DMS153 treated with DMSO at 0.1 percent for 48 hours (cell line): ENCODE data around the gene GAREM1.
"Not testable (repeated sequence)": the region's sequence is repeated elsewhere in the genome, so short reads cannot be mapped to it uniquely, and the experiment has no call there.

Experiments
- DNase-seq: peaks from one replicate; lab custom pipeline; 2025; ENCODE audit not compliant: unreplicated experiment; lab: John Stamatoyannopoulos, UW

Gene GAREM1

GRCh38 chr18:32470714-32471633 is at the start of gene GAREM1:
Gene GAREM1 (minus strand): TSS chr18:32470882. CDS start chr18:32470428, 454 bp downstream.
- peak; percentile 98 for DNase-seq

GRCh38 chr18:32511147-32511546 is 40.5 kb upstream of the GAREM1 start:
- DNase-seq = no peak

DNA sequence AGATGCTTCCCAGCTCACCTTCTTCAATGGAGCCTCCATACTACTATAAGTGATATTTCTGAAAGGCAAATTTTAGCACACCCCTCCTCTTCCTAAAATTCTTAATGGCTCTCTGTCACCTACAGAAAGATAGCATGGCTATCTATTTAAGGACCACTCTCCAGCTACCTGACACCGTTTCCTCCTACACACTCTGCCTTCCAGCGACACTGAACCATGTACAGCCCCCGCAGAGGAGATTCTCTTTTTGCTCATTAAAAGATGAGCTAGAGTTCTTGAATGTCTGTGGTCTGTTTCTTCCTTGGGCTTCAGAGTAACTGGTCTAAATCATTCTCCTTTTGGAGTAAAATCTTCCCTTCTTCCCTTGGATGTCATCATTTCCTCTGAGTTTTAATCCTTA is 38.4 kb upstream of the GAREM1 start:
- DNase-seq = no peak

GRCh38 chr18:32507093-32507492 is 36.4 kb upstream of the GAREM1 start:
- DNase-seq = no peak

GRCh38 chr18:32502014-32502413 is 31.3 kb upstream of the GAREM1 start:
- no peak for DNase-seq

- not testable (repeated sequence) for DNase-seq
These were observed 30.6 kb upstream of the GAREM1 start for GRCh38 chr18:32501242-32501641.

DNA sequence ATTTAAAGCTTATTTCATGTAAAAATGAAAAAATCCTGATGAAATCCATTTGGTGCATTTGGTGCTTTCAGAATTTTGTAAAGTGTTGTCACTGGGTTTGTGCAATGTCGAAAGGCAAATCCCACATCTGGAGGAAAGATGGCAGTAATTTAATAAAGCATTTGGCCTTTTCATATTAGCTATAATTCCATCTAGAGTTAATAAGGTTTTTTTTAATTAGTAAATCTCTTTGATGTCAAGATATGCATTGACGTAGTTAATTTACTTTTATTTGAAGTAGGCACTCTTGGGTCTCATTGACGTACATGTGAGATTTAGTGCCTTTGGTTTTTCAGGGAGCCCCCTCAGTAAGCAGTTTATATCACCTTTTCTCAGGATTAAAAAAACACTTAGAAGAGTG is 12.3 kb upstream of the GAREM1 start:
- DNase-seq = no peak

GRCh38 chr18:32482117-32482516 is 11.4 kb upstream of the GAREM1 start:
- DNase-seq = no peak

- DNase-seq = no peak
These were observed 9.9 kb upstream of the GAREM1 start for GRCh38 chr18:32480581-32480980.

DNA sequence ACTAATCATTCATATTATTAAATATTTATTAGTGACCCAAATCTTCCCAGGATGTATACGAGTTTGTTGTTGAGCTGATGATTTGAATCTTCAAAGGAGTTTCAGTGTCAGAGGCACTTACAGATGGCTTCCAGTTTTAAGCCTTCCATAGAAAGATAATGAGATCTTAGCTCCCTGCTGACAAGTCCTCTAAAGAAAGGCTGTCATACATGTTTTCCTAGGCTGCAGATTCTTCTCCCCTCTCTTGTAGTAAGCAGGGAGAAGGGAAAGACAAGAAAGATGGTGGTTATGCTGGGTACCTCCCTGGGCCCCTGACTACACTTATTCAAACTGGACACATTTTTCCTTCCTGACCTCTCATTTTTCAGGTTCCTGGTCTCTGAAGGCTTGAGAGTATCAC is 8.1 kb upstream of the GAREM1 start:
- DNase-seq = no peak

DNA sequence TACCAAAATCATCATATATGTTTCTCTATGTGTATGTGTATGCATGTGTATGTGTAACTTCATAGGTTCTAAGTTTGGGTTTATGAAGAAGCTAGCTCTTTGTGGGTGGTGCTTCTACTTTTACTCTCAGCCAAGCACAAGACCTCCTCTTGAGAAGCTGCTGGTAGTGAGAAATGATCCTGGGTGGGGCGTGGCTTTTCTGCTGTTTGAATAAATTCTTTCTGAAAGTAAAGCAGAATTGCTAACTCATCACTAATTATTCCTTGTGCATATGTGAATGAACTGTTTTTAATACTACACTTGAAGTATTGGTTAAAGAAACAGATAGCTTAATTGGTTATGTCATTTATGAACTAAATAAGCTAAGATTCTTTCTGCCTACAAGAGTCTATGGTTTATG is 7.6 kb upstream of the GAREM1 start:
- no peak for DNase-seq

DNA sequence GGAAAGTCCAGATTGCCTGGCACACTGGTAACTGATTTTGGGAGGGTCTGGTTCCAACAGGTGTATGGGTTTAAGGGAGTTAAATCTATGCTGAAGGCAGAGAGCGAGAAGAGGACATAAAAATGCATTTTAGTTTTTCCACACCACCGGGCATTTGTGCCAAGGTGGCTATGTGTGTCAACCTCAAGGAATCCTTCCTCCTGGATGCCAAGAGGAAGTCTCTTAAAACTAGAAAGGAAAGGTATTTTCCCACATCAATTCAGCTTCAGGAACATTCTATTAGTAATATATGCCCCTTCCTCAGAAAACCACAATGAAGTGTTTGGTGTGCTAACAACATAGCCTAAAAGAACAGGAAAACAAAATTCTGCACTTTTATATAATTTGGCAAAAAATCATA is 5.4 kb upstream of the GAREM1 start:
- DNase-seq = no peak

GRCh38 chr18:32475069-32475468 is 4.4 kb upstream of the GAREM1 start:
- DNase-seq = not testable (repeated sequence)

GRCh38 chr18:32473325-32473724 is 2.6 kb upstream of the GAREM1 start:
- no peak for DNase-seq

GRCh38 chr18:32472841-32473240 is 2.2 kb upstream of the GAREM1 start:
- no peak for DNase-seq

DNA sequence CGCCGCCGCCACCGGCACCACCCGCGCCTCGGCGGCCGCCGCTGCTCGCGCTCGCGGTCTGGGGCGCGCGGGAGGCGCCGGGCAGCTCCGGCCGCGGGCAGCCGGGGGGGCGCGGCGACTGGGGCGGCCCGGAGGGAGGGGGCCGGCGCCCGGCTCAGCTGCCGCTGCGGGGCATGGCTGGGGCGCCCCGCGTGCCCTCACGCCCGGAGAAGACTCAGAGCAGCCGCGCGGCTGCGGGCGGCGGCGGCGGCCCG is 295 bp downstream of the GAREM1 start:
- no peak for DNase-seq

DNA sequence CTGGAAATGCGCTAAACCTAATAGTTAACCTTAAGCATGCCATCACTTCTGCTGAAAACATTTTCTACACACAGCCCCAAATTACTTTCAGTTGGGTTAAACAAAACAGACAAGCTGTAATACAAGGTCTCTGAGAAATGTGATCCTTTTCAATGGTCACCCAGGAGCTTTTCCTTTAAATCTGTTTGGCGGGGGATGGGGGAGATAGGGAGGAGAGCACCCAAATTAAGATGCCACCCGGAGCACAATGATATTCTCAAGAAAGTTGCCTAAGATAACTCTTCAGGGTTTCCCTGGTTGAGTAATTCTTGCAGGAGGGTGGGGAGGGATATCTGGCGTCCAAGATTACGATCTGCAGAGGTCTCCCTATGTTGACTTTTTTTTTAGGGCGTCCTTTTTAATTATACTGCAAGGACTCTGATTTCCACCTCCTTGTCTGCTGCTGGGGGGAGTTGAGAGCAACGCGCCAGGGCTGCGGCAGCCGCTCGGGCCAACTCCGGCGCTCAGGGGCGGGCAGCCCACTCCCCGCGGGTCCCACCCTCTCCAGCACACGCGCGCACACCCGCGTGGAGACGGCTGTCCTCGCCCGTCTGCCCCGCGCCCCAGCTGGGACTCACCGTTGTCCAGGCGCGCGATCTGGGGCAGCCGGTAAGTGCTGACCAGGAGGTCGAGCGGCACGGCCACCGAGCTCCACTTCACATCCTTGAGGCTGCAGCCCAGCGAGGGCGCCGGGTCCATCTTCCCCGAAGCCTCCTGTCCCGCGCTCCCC is 807 bp downstream of the GAREM1 start:
- no peak for DNase-seq

GRCh38 chr18:32469190-32469651 is 1.5 kb downstream of the GAREM1 start:
- DNase-seq = no peak

- DNase-seq = no peak
These were observed 2.4 kb downstream of the GAREM1 start for GRCh38 chr18:32468147-32468845.

DNA sequence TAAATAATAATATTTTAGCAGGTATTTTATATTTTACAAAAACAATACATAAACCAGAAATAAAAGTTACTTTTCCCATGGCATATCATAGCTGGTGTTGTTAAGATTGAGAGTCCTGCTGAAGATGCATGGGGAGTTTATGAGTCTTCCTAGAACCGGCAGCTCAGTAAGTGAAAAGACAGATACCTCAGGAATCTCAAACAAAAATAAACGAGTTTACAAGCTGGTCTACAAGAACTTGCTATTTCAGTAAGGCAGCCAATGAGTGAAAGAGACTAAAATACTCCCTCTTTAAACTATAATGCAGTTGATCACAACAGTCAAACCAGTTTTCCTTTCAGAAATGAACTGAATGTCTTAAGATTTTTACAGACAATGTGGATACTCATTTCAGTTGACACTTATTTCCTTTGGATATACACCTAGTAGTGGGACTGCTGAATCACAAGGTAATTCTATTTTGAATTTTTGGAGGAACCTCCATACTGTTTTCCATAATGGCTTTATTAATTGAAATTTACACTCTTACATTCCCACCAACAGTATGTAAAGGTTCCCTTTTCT is 8.9 kb downstream of the GAREM1 start:
- no peak for DNase-seq

DNA sequence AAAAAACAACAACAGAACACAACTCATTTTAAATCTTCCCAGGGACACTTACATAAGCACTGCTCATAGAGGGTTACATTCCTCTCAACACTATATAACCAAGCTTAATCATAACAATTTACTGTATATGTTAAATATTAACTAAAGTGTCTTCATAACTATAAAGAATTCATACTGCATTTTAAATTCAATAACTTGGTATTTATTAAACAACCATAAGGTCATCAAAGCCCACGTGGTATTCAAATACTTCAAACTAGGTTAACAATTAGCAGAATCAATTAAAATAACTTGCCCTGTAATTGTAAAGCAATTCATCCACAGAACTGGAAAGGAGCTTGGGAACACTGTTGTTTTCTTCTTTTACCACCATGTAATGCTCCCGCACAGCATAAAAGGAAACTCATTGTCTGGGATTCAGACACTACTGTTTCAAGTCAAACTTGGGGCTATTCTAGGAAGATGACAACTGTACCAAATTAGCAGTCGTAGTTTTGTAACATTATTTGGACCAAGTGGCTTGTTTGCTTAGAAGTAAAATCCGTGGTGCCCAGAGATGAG is 10.4 kb downstream of the GAREM1 start:
- no peak for DNase-seq
